Measurements from ENCODE around the gene PTPN18. TPM values are rescaled to one million over a fixed set of nuclear protein-coding genes. Genes with fewer than 3 reads are reported as not detected.

The PTPN18 gene
- total and polyA plus RNA-seq, 5 donors from 2014 or later, result 42.2 to 61.3 (median 50.2) TPM

GRCh38 chr2:130336150-130336876 is 19.5 kb upstream of the PTPN18 start:
- Histone ChIP-seq H3K4me3 (ENCODE audit: low read depth, low read length) (no peak overlapping the region), H3K9me3 (ENCODE audit: control insufficient read depth in 2 of 2, low read length in 2 of 2) (no peaks in the 10 kb centered on the region), H3K27me3 (ENCODE audit: control insufficient read depth, insufficient read depth, low read length) (peaks cover 3% of the 10 kb centered on the region), H3K27ac (ENCODE audit: insufficient read depth, low read length, poor library complexity, severe bottlenecking) (no peak overlapping the region), H3K4me1 (ENCODE audit: control insufficient read depth, insufficient read depth, low read length, poor library complexity, severe bottlenecking) (peaks cover 16% of the 10 kb centered on the region), H3K36me3 (ENCODE audit: control insufficient read depth, insufficient read depth, low read length) (peaks cover 23% of the 10 kb centered on the region)
- H3K4me1 Mint-ChIP-seq, result peaks cover 9 to 24% (median 14%) of the 10 kb centered on the region in 4 donors
- DNase-seq (no peak), ATAC-seq (ENCODE audit: low read depth in 2 of 2) (no peak)
- H3K27ac Mint-ChIP-seq, result peak overlapping the region in 1 of 3 donors; percentile 32
- peak overlapping the region in 1 of 4 donors; percentile 53 for H3K4me3 Mint-ChIP-seq
- H3K9me3 Mint-ChIP-seq, result no peaks in the 10 kb centered on the region
- H3K36me3 Mint-ChIP-seq, result peaks cover 25% of the 10 kb centered on the region
- peaks cover 17% of the 10 kb centered on the region for H3K27me3 Mint-ChIP-seq

- peak in 1 of 3 donors; percentile 24 for DNase-seq
- H3K36me3 ChIP-seq (ENCODE audit: control insufficient read depth, insufficient read depth, low read length), result peaks cover 23% of the 10 kb centered on the region
- peaks cover 16% of the 10 kb centered on the region for H3K4me1 ChIP-seq (ENCODE audit: control insufficient read depth, insufficient read depth, low read length, poor library complexity, severe bottlenecking)
- Mint-ChIP-seq H3K27me3 (peaks cover 12% of the 10 kb centered on the region), H3K36me3 (peaks cover 27% of the 10 kb centered on the region), H3K27ac (peak overlapping the region; percentile 32 to 66 (median 32)), H3K9me3 (no peaks in the 10 kb centered on the region), H3K4me3 (peak overlapping the region in 3 of 4 donors; percentile 38 to 43 (median 42)), H3K4me1 (peaks cover 10 to 29% (median 19%) of the 10 kb centered on the region in 4 donors)
- no peak for ATAC-seq (ENCODE audit: low read depth in 2 of 2)
- no peak overlapping the region for H3K4me3 ChIP-seq (ENCODE audit: low read depth, low read length)
- no peaks in the 10 kb centered on the region for H3K27me3 ChIP-seq (ENCODE audit: control insufficient read depth, insufficient read depth, low read length)
- no peak overlapping the region for H3K27ac ChIP-seq (ENCODE audit: insufficient read depth, low read length, poor library complexity, severe bottlenecking)
- H3K9me3 ChIP-seq (ENCODE audit: control insufficient read depth in 2 of 2, low read length in 2 of 2), result no peaks in the 10 kb centered on the region
These were observed 18.8 kb upstream of the PTPN18 start for GRCh38 chr2:130336877-130337734.

- Histone ChIP-seq H3K9me3 (ENCODE audit: control insufficient read depth in 2 of 2, low read length in 2 of 2) (no peaks in the 10 kb centered on the region), H3K27ac (ENCODE audit: insufficient read depth, low read length, poor library complexity, severe bottlenecking) (no peak overlapping the region), H3K4me3 (ENCODE audit: low read depth, low read length) (no peak overlapping the region), H3K36me3 (ENCODE audit: control insufficient read depth, insufficient read depth, low read length) (peaks cover 23% of the 10 kb centered on the region), H3K27me3 (ENCODE audit: control insufficient read depth, insufficient read depth, low read length) (no peaks in the 10 kb centered on the region), H3K4me1 (ENCODE audit: control insufficient read depth, insufficient read depth, low read length, poor library complexity, severe bottlenecking) (peaks cover 9% of the 10 kb centered on the region)
- Mint-ChIP-seq H3K27me3 (peaks cover 5% of the 10 kb centered on the region), H3K4me3 (peak overlapping the region in 1 of 4 donors; percentile 40), H3K27ac (peak overlapping the region in 2 of 3 donors; percentile 32 to 66), H3K36me3 (peaks cover 27% of the 10 kb centered on the region), H3K4me1 (peaks cover 5 to 28% (median 17%) of the 10 kb centered on the region in 4 donors), H3K9me3 (no peaks in the 10 kb centered on the region)
- ATAC-seq (ENCODE audit: low read depth in 2 of 2), result no peak
- no peak for DNase-seq
These were observed 18.0 kb upstream of the PTPN18 start for GRCh38 chr2:130337735-130338325.

GRCh38 chr2:130338793-130339345 is 17.0 kb upstream of the PTPN18 start:
- H3K27ac Mint-ChIP-seq, result no peak overlapping the region
- H3K27me3 Mint-ChIP-seq, result no peaks in the 10 kb centered on the region
- H3K36me3 ChIP-seq (ENCODE audit: control insufficient read depth, insufficient read depth, low read length), result peaks cover 23% of the 10 kb centered on the region
- DNase-seq (no peak), ATAC-seq (ENCODE audit: low read depth in 2 of 2) (no peak)
- peaks cover 5 to 37% (median 17%) of the 10 kb centered on the region in 4 donors for H3K4me1 Mint-ChIP-seq
- peak overlapping the region in 1 of 4 donors; percentile 56 for H3K4me3 Mint-ChIP-seq
- H3K4me3 ChIP-seq (ENCODE audit: low read depth, low read length), result no peak overlapping the region
- H3K9me3 ChIP-seq (ENCODE audit: control insufficient read depth in 2 of 2, low read length in 2 of 2), result no peaks in the 10 kb centered on the region
- H3K27ac ChIP-seq (ENCODE audit: insufficient read depth, low read length, poor library complexity, severe bottlenecking), result no peak overlapping the region
- H3K4me1 ChIP-seq (ENCODE audit: control insufficient read depth, insufficient read depth, low read length, poor library complexity, severe bottlenecking), result peaks cover 17% of the 10 kb centered on the region
- no peaks in the 10 kb centered on the region for H3K27me3 ChIP-seq (ENCODE audit: control insufficient read depth, insufficient read depth, low read length)
- peaks cover 27% of the 10 kb centered on the region for H3K36me3 Mint-ChIP-seq
- no peaks in the 10 kb centered on the region for H3K9me3 Mint-ChIP-seq

- Mint-ChIP-seq H3K4me1 (peaks cover 5 to 49% (median 18%) of the 10 kb centered on the region in 4 donors), H3K36me3 (peaks cover 32% of the 10 kb centered on the region), H3K27me3 (no peaks in the 10 kb centered on the region), H3K9me3 (no peaks in the 10 kb centered on the region), H3K4me3 (peak overlapping the region in 3 of 4 donors; percentile 48 to 74 (median 57)), H3K27ac (peak overlapping the region; percentile 6 to 92 (median 62))
- H3K4me1 ChIP-seq (ENCODE audit: control insufficient read depth, insufficient read depth, low read length, poor library complexity, severe bottlenecking), result peaks cover 24% of the 10 kb centered on the region
- ATAC-seq (ENCODE audit: low read depth in 2 of 2) (no peak), DNase-seq (no peak)
- no peaks in the 10 kb centered on the region for H3K27me3 ChIP-seq (ENCODE audit: control insufficient read depth, insufficient read depth, low read length)
- peaks cover 30% of the 10 kb centered on the region for H3K36me3 ChIP-seq (ENCODE audit: control insufficient read depth, insufficient read depth, low read length)
- no peaks in the 10 kb centered on the region for H3K9me3 ChIP-seq (ENCODE audit: control insufficient read depth in 2 of 2, low read length in 2 of 2)
- H3K4me3 ChIP-seq (ENCODE audit: low read depth, low read length), result no peak overlapping the region
- no peak overlapping the region for H3K27ac ChIP-seq (ENCODE audit: insufficient read depth, low read length, poor library complexity, severe bottlenecking)
These were observed 15.7 kb upstream of the PTPN18 start for GRCh38 chr2:130339885-130340745.

- Mint-ChIP-seq H3K4me1 (peaks cover 5 to 51% (median 20%) of the 10 kb centered on the region in 4 donors), H3K4me3 (peak overlapping the region; percentile 95 to 100 (median 100)), H3K27ac (peak overlapping the region; percentile 100), H3K36me3 (peaks cover 38% of the 10 kb centered on the region), H3K27me3 (no peaks in the 10 kb centered on the region), H3K9me3 (no peaks in the 10 kb centered on the region)
- ATAC-seq (ENCODE audit: low read depth in 2 of 2) (no peak), DNase-seq (peak in 1 of 3 donors; percentile 61)
- H3K36me3 ChIP-seq (ENCODE audit: control insufficient read depth, insufficient read depth, low read length), result peaks cover 45% of the 10 kb centered on the region
- H3K9me3 ChIP-seq (ENCODE audit: control insufficient read depth in 2 of 2, low read length in 2 of 2), result no peaks in the 10 kb centered on the region
- H3K4me1 ChIP-seq (ENCODE audit: control insufficient read depth, insufficient read depth, low read length, poor library complexity, severe bottlenecking), result peaks cover 24% of the 10 kb centered on the region
- peak overlapping the region; percentile 98 for H3K4me3 ChIP-seq (ENCODE audit: low read depth, low read length)
- no peaks in the 10 kb centered on the region for H3K27me3 ChIP-seq (ENCODE audit: control insufficient read depth, insufficient read depth, low read length)
- peak overlapping the region; percentile 97 for H3K27ac ChIP-seq (ENCODE audit: insufficient read depth, low read length, poor library complexity, severe bottlenecking)
These were observed 14.3 kb upstream of the PTPN18 start for GRCh38 chr2:130341562-130342019.
